Peyer's patch (tissue), 4 donors: Measurements from ENCODE around the gene BLOC1S5.

Experiments used
- CTCF ChIP-seq, 6 experiments: fragments of 450-650 bp in 4 of 6; fragments of 200-600 bp in 2 of 6; sonication (generic) in 1 of 6; IDR thresholded peaks; one replicate each; pipeline ENCODE4 v1.5.1; 2017 to 2019; ENCODE audit warnings: antibody characterized with exemption in 6 of 6, mild to moderate bottlenecking in 3 of 6, moderate library complexity in 1 of 6
- POLR2A ChIP-seq, 2 donors: fragments of 450-650 bp; IDR thresholded peaks; one replicate each; pipeline ENCODE4 v1.5.1; 2017; ENCODE audit warnings: antibody characterized with exemption in 2 of 2, mild to moderate bottlenecking in 2 of 2, moderate library complexity in 2 of 2

GRCh38 chr6:8065519-8065911, 1.3 kb upstream of the BLOC1S5 start:
- no peak for TF ChIP-seq POLR2A (IDR thresholded peaks at IDR 0.05)
- TF ChIP-seq CTCF (IDR thresholded peaks at IDR 0.05) = no peak
